ENCODE data around the gene MYL12A. TPM values are rescaled to one million over a fixed set of nuclear protein-coding genes. Genes with fewer than 3 reads are reported as not detected.

MYL12A gene
- total and polyA plus RNA-seq, 2 donors (not counting 3 experiments of a cell fraction or from before 2014, with no cell fraction given) = 597 to 796 TPM

DNA sequence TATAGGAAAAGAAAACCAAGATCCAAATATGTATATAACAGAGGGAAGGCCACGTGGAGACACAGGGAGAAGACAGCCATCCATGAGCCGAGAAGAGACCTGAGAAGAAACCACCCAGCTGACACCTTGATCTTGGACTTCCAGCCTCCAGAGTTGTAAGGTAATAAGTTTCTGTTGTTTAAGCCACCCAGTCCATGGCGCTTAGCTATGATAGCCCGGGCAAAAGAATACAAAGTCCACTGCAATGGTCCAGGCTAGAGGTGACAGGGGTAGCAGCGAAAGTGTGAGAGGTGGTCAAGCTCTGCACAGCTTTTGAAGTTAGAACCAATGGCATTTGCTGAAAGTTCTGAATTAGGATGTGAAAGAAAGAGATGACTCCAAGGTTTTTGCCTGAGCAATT lies 30.6 kb upstream of the MYL12A start:
- ChIA-PET POLR2A (no interaction called here), CTCF (interaction anchor here (1.3 kb wide), 1 partner anchor 66 kb away, joined by 3 read pairs; no protein-coding TSS in a partner anchor)
- no TSS peak for BruUV-seq (replicated peaks)
- FAIRE-seq = no peak
- no peaks in the 10 kb centered on the region for H3K9me1 ChIP-seq (replicated peaks; ENCODE audit: control insufficient read depth, extremely low read depth, insufficient read depth, low read length)
- H2AFZ ChIP-seq (ENCODE audit: low read depth, low read length) = no peak overlapping the region
- H3K4me1 ChIP-seq (ENCODE audit: control insufficient read depth, extremely low read depth, insufficient read depth, low read length) = no peaks in the 10 kb centered on the region
- H3K4me3 ChIP-seq (replicated peaks in 1 of 3; ENCODE audit: insufficient read depth in 1 of 3, low read depth in 1 of 3, low read length in 3 of 3) = no peak overlapping the region
- H3K36me3 ChIP-seq (ENCODE audit: control insufficient read depth in 2 of 2, extremely low read depth in 1 of 2, insufficient read depth in 2 of 2, low read length in 2 of 2) = no peaks in the 10 kb centered on the region
- H4K20me1 ChIP-seq (replicated peaks; ENCODE audit: control insufficient read depth, extremely low read depth, insufficient read depth, low read length) = no peaks in the 10 kb centered on the region
- no peak overlapping the region for H3K4me2 ChIP-seq (ENCODE audit: insufficient read depth, low read length)
- intact Hi-C loops (cut with micrococcal nuclease) = no loop called here
- H3K9me3 ChIP-seq (replicated peaks; ENCODE audit: control insufficient read depth, insufficient read depth, low read length) = no peaks in the 10 kb centered on the region
- dilution Hi-C loops (cut with MboI; ENCODE audit: extremely low pct_ligation_motif_present, low sequenced_read_pairs) = no loop called here
- H3K9ac ChIP-seq (replicated peaks; ENCODE audit: extremely low read depth, insufficient read depth, low read length) = no peak overlapping the region
- H3K27ac ChIP-seq (ENCODE audit: insufficient read depth, low read depth, low read length) = no peak overlapping the region
- H3K79me2 ChIP-seq (ENCODE audit: control insufficient read depth, insufficient read depth, low read length) = no peaks in the 10 kb centered on the region
- DNase-seq (ENCODE audit: low read depth, low spot score) = no peak
- H3K27me3 ChIP-seq (ENCODE audit: control insufficient read depth in 2 of 2, insufficient read depth in 2 of 2, low read length in 2 of 2) = peaks cover 3 to 4% of the 10 kb centered on the region in 2 experiments
- TF ChIP-seq POLR2AphosphoS5 (IDR thresholded peaks at IDR 0.05; ENCODE audit: insufficient read depth, low read depth, low read length) (no peak), MYC (IDR thresholded peaks at IDR 0.05; ENCODE audit: low read depth, low read length) (no peak), POLR2A (IDR thresholded peaks at IDR 0.05; ENCODE audit: low read depth, low read length) (no peak), EZH2 (IDR thresholded peaks at IDR 0.05; ENCODE audit: borderline replicate concordance, low read depth, low read length, severe bottlenecking) (no peak), JUN (IDR thresholded peaks at IDR 0.05; ENCODE audit: borderline replicate concordance, insufficient read depth, insufficient read length, low read depth) (no peak), GATA2 (IDR thresholded peaks at IDR 0.05; ENCODE audit: insufficient read depth, insufficient read length, low read depth, low read length) (no peak), FOS (IDR thresholded peaks at IDR 0.05; ENCODE audit: borderline replicate concordance, insufficient read depth, low read length) (no peak)
- TF ChIP-seq, protein P1, sequence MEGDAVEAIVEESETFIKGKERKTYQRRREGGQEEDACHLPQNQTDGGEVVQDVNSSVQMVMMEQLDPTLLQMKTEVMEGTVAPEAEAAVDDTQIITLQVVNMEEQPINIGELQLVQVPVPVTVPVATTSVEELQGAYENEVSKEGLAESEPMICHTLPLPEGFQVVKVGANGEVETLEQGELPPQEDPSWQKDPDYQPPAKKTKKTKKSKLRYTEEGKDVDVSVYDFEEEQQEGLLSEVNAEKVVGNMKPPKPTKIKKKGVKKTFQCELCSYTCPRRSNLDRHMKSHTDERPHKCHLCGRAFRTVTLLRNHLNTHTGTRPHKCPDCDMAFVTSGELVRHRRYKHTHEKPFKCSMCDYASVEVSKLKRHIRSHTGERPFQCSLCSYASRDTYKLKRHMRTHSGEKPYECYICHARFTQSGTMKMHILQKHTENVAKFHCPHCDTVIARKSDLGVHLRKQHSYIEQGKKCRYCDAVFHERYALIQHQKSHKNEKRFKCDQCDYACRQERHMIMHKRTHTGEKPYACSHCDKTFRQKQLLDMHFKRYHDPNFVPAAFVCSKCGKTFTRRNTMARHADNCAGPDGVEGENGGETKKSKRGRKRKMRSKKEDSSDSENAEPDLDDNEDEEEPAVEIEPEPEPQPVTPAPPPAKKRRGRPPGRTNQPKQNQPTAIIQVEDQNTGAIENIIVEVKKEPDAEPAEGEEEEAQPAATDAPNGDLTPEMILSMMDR (IDR thresholded peaks at IDR 0.05; ENCODE audit: extremely low read depth in 1 of 2, insufficient read depth in 1 of 2, low read depth in 1 of 2, low read length in 2 of 2) = no peak
- TF ChIP-seq, protein P2, sequence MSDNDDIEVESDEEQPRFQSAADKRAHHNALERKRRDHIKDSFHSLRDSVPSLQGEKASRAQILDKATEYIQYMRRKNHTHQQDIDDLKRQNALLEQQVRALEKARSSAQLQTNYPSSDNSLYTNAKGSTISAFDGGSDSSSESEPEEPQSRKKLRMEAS (IDR thresholded peaks at IDR 0.05; ENCODE audit: insufficient read depth, insufficient read length) = no peak
